ENCODE results near the gene PDE8B.

Gene PDE8B

DNA sequence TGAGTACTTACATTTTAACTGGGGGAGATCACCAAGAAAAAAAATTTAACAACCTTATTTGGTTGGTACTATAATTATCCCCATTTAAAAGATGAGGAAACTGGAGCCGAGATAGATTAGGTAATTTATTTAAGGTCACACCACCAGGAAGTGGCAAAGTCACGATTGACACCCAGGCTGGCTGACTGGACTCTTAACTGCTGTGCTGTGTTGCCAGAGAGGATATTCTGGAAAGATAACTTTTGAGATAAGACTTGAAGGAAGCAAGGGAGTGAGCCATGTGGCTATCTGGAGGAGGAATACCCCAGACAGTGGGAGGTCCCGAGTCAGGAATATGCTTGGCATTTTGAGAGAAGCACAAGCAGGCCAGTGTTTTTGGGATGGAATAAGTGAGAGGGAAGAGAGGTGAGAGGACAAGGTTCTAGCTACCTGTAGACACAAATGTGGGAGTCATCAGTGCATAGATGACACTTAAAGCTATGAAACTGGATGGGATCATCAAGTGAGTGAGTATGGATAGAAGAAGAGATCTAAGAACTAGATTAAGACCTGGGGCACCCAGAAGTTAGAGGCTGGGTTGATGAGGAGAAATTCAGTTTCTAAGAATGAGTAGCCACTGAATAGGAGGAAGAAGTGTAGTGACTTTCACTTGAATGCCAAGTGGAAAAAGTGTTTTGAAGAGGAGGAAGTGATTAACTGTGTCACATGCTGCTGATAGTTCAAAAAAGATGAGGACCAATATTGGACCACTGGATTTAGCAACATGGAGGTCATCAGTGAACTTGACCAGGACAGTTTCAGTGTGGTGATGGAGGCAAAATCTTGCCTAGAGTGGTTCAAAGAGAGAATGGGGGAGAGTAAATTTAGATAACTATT, 25.6 kb downstream of the PDE8B start:
- Histone ChIP-seq H3K4me1 (ENCODE audit: insufficient read depth, insufficient read length) (no peaks in the 10 kb centered on the region), H3K36me3 (ENCODE audit: insufficient read depth, insufficient read length, low read length) (no peaks in the 10 kb centered on the region), H3K4me3 (ENCODE audit: insufficient read length, low read depth) (no peak overlapping the region), H3K9ac (ENCODE audit: insufficient read length, low read depth) (no peak overlapping the region), H3K9me3 (ENCODE audit: insufficient read depth, low read length) (no peaks in the 10 kb centered on the region), H3K27me3 (ENCODE audit: insufficient read depth, insufficient read length) (no peaks in the 10 kb centered on the region)
- DNase-seq (ENCODE audit: low read depth, low spot score), result no peak
- TF ChIP-seq YY1 (IDR thresholded peaks at IDR 0.05; ENCODE audit: insufficient read depth, insufficient read length) (no peak), ZNF274 (IDR thresholded peaks at IDR 0.05; ENCODE audit: low read depth, low read length) (no peak)

- H3K4me1 ChIP-seq (ENCODE audit: insufficient read depth, insufficient read length), result no peaks in the 10 kb centered on the region
- no peak overlapping the region for H3K4me3 ChIP-seq (ENCODE audit: insufficient read length, low read depth)
- no peak overlapping the region for H3K9ac ChIP-seq (ENCODE audit: insufficient read length, low read depth)
- no peaks in the 10 kb centered on the region for H3K9me3 ChIP-seq (ENCODE audit: insufficient read depth, low read length)
- no peaks in the 10 kb centered on the region for H3K36me3 ChIP-seq (ENCODE audit: insufficient read depth, insufficient read length, low read length)
- TF ChIP-seq YY1 (IDR thresholded peaks at IDR 0.05; ENCODE audit: insufficient read depth, insufficient read length) (no peak), SUZ12 (IDR thresholded peaks at IDR 0.05; ENCODE audit: extremely low read depth, insufficient read depth, insufficient read length) (no peak), ZNF274 (IDR thresholded peaks at IDR 0.05; ENCODE audit: low read depth, low read length) (no peak)
- H3K27me3 ChIP-seq (ENCODE audit: insufficient read depth, insufficient read length), result no peaks in the 10 kb centered on the region
- no peak for DNase-seq (ENCODE audit: low read depth, low spot score)
Measured at GRCh38 chr5:77239126-77239741, 28.8 kb downstream of the PDE8B start.

DNA sequence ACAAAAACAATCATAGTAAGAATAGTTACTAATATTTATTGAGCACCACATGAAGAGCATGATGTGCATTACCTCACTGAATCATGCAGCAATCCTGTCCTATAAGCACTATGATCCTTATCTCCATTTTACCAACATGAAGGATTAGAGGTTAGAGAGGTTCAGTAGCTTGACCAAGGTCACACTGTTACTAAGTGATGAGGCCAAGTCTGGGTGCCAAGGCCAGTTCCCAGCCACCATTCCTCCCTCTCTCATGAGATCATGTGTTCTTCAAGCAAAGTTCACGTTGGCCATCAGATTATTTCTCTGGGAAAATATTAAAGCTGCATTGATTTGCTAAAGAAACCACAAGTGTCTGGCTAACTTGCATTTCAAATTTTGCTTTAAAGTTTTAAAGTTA, 31.0 kb downstream of the PDE8B start:
- H3K4me3 ChIP-seq (ENCODE audit: insufficient read length, low read depth), result no peak overlapping the region
- no peaks in the 10 kb centered on the region for H3K9me3 ChIP-seq (ENCODE audit: insufficient read depth, low read length)
- H3K36me3 ChIP-seq (ENCODE audit: insufficient read depth, insufficient read length, low read length), result no peaks in the 10 kb centered on the region
- TF ChIP-seq YY1 (IDR thresholded peaks at IDR 0.05; ENCODE audit: insufficient read depth, insufficient read length) (no peak), SUZ12 (IDR thresholded peaks at IDR 0.05; ENCODE audit: extremely low read depth, insufficient read depth, insufficient read length) (no peak), ZNF274 (IDR thresholded peaks at IDR 0.05; ENCODE audit: low read depth, low read length) (no peak)
- no peak overlapping the region for H3K9ac ChIP-seq (ENCODE audit: insufficient read length, low read depth)
- H3K27me3 ChIP-seq (ENCODE audit: insufficient read depth, insufficient read length), result no peaks in the 10 kb centered on the region
- no peaks in the 10 kb centered on the region for H3K4me1 ChIP-seq (ENCODE audit: insufficient read depth, insufficient read length)
- DNase-seq (ENCODE audit: low read depth, low spot score), result no peak

GRCh38 chr5:77249475-77249874, 39.0 kb downstream of the PDE8B start:
- Histone ChIP-seq H3K9me3 (ENCODE audit: insufficient read depth, low read length) (no peaks in the 10 kb centered on the region), H3K27me3 (ENCODE audit: insufficient read depth, insufficient read length) (no peaks in the 10 kb centered on the region), H3K9ac (ENCODE audit: insufficient read length, low read depth) (no peak overlapping the region), H3K4me3 (ENCODE audit: insufficient read length, low read depth) (no peak overlapping the region), H3K4me1 (ENCODE audit: insufficient read depth, insufficient read length) (no peaks in the 10 kb centered on the region), H3K36me3 (ENCODE audit: insufficient read depth, insufficient read length, low read length) (no peaks in the 10 kb centered on the region)
- DNase-seq (ENCODE audit: low read depth, low spot score), result no peak
- TF ChIP-seq YY1 (IDR thresholded peaks at IDR 0.05; ENCODE audit: insufficient read depth, insufficient read length), result no peak
- TF ChIP-seq SUZ12 (IDR thresholded peaks at IDR 0.05; ENCODE audit: extremely low read depth, insufficient read depth, insufficient read length), result no peak
- TF ChIP-seq ZNF274 (IDR thresholded peaks at IDR 0.05; ENCODE audit: low read depth, low read length), result no peak

GRCh38 chr5:77250021-77250420, 39.5 kb downstream of the PDE8B start:
- H3K27me3 ChIP-seq (ENCODE audit: insufficient read depth, insufficient read length), result no peaks in the 10 kb centered on the region

GRCh38 chr5:77251921-77252320, 41.4 kb downstream of the PDE8B start:
- H3K9me3 ChIP-seq (ENCODE audit: insufficient read depth, low read length), result no peaks in the 10 kb centered on the region
- no peaks in the 10 kb centered on the region for H3K36me3 ChIP-seq (ENCODE audit: insufficient read depth, insufficient read length, low read length)
- H3K4me1 ChIP-seq (ENCODE audit: insufficient read depth, insufficient read length), result no peaks in the 10 kb centered on the region
- H3K4me3 ChIP-seq (ENCODE audit: insufficient read length, low read depth), result no peak overlapping the region
- no peak for TF ChIP-seq SUZ12 (IDR thresholded peaks at IDR 0.05; ENCODE audit: extremely low read depth, insufficient read depth, insufficient read length)
- TF ChIP-seq YY1 (IDR thresholded peaks at IDR 0.05; ENCODE audit: insufficient read depth, insufficient read length), result no peak
- no peak for TF ChIP-seq ZNF274 (IDR thresholded peaks at IDR 0.05; ENCODE audit: low read depth, low read length)
- no peak for DNase-seq (ENCODE audit: low read depth, low spot score)
- H3K27me3 ChIP-seq (ENCODE audit: insufficient read depth, insufficient read length), result no peaks in the 10 kb centered on the region
- H3K9ac ChIP-seq (ENCODE audit: insufficient read length, low read depth), result no peak overlapping the region

More at GRCh38 chr5:77250021-77250420, 39.5 kb downstream of the PDE8B start:
- no peak for DNase-seq (ENCODE audit: low read depth, low spot score)
- Histone ChIP-seq H3K4me3 (ENCODE audit: insufficient read length, low read depth) (no peak overlapping the region), H3K9ac (ENCODE audit: insufficient read length, low read depth) (no peak overlapping the region), H3K9me3 (ENCODE audit: insufficient read depth, low read length) (no peaks in the 10 kb centered on the region), H3K4me1 (ENCODE audit: insufficient read depth, insufficient read length) (no peaks in the 10 kb centered on the region), H3K36me3 (ENCODE audit: insufficient read depth, insufficient read length, low read length) (no peaks in the 10 kb centered on the region)
- TF ChIP-seq ZNF274 (IDR thresholded peaks at IDR 0.05; ENCODE audit: low read depth, low read length) (no peak), YY1 (IDR thresholded peaks at IDR 0.05; ENCODE audit: insufficient read depth, insufficient read length) (no peak), SUZ12 (IDR thresholded peaks at IDR 0.05; ENCODE audit: extremely low read depth, insufficient read depth, insufficient read length) (no peak)

- Histone ChIP-seq H3K27me3 (ENCODE audit: insufficient read depth, insufficient read length) (no peaks in the 10 kb centered on the region), H3K4me1 (ENCODE audit: insufficient read depth, insufficient read length) (no peaks in the 10 kb centered on the region), H3K4me3 (ENCODE audit: insufficient read length, low read depth) (no peak overlapping the region), H3K36me3 (ENCODE audit: insufficient read depth, insufficient read length, low read length) (no peaks in the 10 kb centered on the region), H3K9ac (ENCODE audit: insufficient read length, low read depth) (no peak overlapping the region), H3K9me3 (ENCODE audit: insufficient read depth, low read length) (no peaks in the 10 kb centered on the region)
- TF ChIP-seq ZNF274 (IDR thresholded peaks at IDR 0.05; ENCODE audit: low read depth, low read length) (no peak), SUZ12 (IDR thresholded peaks at IDR 0.05; ENCODE audit: extremely low read depth, insufficient read depth, insufficient read length) (no peak), YY1 (IDR thresholded peaks at IDR 0.05; ENCODE audit: insufficient read depth, insufficient read length) (no peak)
- no peak for DNase-seq (ENCODE audit: low read depth, low spot score)
Measured at GRCh38 chr5:77255617-77256016, 45.1 kb downstream of the PDE8B start.

Data from NT2/D1 (cell line).